GM12892 (cell line): Measurements from ENCODE around the gene MT1M.

Source experiments
- POLR2A ChIP-seq: IDR thresholded peaks from 2 replicates; pipeline ENCODE4 v1.6.1; 2011; ENCODE audit warnings: low read depth, low read length, control low read depth
- POLR2AphosphoS5 ChIP-seq: IDR thresholded peaks from 2 replicates; pipeline ENCODE4 v1.6.1; 2011; ENCODE audit warnings: low read depth, low read length, control low read depth
- TAF1 ChIP-seq: IDR thresholded peaks from 2 replicates; pipeline ENCODE4 v1.6.1; 2011; ENCODE audit warnings: low read depth, mild to moderate bottlenecking, control low read depth, low read length, borderline replicate concordance

DNA sequence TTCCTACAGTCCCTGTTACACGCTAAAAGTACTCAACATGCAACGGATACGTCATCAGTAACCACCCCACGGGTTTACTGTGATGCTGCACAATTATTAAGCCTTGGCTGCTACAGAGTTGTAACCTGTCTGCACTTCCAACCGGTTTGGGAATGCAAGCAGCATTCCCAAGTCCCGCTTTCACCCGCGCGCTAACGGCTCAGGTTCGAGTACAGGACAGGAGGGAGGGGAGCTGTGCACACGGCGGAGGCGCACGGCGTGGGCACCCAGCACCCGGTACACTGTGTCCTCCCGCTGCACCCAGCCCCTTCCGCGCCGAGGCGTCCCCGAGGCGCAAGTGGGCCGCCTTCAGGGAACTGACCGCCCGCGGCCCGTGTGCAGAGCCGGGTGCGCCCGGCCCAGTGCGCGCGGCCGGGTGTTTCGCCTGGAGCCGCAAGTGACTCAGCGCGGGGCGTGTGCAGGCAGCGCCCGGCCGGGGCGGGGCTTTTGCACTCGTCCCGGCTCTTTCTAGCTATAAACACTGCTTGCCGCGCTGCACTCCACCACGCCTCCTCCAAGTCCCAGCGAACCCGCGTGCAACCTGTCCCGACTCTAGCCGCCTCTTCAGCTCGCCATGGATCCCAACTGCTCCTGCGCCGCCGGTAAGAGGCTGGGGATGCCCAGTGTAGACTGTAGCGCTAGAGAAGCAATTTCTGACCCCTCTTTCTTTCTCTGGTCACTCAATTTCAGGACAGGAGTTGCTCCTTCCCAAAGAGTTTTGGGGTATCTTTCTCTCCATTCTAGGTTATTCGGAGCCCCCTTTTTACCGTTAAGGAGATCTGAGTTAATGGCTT is 24.2 kb upstream of the MT1M start, which contains the start of gene MT2A:
- TF ChIP-seq POLR2AphosphoS5 (no peak), POLR2A (peak; percentile 48; the same call in 1 of the 2 replicates), TAF1 (no peak)
